NCI-H128 (cell line): ENCODE results near the gene IL20RB.

Experiments
- DNase-seq: peaks from one replicate; lab custom pipeline; 2025; ENCODE audit not compliant: unreplicated experiment; lab: John Stamatoyannopoulos, UW

The IL20RB gene

DNA sequence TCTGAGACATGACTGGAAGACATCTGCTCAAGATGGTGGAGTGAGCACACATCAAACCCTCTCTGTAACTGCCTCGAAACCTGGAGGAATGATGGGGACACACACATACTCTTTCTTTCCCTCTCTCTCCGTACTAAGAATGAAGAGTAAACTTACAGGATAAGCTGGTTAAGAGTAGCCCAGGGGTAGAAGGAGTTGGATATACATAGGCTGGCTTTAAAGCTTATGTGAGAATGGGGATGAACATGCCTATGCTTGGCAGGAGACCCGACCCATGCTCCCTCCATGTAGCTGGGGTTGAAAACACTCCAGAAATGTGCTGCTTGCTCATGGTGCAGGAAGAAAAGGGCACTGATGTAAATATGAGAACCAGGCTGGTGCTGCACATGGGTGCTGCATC is 68.9 kb downstream of the IL20RB start:
- DNase-seq, result no peak

DNA sequence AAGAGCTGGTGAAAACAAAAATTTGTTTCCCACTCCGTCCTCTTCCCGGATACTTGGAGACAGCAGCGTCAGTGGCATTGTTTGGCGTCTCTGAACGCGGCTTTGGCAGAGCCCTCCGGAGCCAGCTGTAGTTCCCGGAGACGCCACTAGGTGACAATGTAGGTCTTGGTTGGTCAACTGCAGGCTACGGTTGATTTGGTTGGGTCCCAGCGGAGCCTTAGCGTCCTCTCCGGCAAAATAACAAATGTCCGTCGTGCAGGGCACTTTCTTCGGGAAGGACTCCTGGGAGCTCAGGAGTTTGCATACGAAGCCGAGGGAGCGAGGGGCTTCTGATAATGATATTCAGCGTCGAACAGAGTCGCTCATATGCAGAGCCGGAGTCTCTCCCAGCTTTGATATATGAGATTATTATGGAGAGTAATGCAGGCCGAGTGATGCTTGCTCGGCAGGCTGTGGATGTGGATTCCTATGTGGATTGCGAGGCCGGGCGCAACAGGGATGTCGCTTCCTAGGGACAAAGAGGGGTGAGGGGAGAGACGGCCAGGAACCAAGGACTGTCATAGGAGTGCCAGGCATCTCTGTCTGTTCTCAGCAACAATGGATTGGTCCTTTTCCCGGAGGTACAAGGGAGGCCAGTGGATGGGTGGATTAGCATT is 74.8 kb downstream of the IL20RB start:
- DNase-seq, result peak; percentile 85

- DNase-seq, result no peak
These were observed 77.8 kb downstream of the IL20RB start for GRCh38 chr3:137035631-137036030.

GRCh38 chr3:137039570-137039969 is 81.8 kb downstream of the IL20RB start:
- DNase-seq, result no peak

GRCh38 chr3:137041251-137041650 is 83.5 kb downstream of the IL20RB start:
- DNase-seq, result no peak

GRCh38 chr3:137041686-137042085 is 83.9 kb downstream of the IL20RB start:
- no peak for DNase-seq

GRCh38 chr3:137046747-137047146 is 89.0 kb downstream of the IL20RB start:
- no peak for DNase-seq

DNA sequence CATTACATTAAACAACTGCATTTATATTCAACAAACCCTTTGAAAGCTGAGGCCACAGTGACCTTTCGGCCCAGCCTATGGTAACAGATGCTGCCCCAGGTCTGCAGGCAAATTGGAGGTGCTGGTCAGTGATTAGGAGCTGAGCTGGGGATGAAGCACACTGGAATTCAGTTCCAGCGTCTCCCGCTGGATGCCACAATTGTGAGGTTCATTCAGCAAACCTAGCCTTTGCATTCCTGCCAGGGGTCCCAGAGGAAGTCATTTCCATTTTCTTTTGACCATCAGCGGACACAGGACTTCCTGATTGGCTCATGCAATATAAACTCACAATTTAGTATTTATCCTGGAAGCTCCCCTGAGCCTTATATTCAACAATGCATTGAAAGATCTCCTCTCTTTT is 89.5 kb downstream of the IL20RB start:
- no peak for DNase-seq

- DNase-seq, result no peak
These were observed 92.5 kb downstream of the IL20RB start for GRCh38 chr3:137050281-137050680.

DNA sequence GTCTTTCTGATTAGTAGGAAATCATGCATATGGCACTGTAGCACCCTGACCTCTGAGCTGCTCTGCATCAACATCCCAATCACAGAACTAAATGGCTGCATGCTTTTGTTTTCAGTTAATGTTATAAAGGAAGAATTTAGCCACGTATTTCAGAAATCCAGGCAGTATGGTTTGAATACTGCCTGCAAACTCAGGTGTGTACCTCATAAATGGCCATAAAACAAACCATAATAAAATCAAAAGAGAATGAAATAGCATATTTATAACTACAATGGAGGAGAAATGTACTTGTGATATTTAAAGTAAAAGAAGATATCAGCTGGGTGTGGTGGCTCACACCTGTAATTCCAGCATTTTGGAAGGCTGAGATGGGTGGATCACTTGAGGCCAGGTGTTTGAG is 94.5 kb downstream of the IL20RB start:
- no peak for DNase-seq
